ENCODE measurements around the gene ZBP1.
"Not testable (repeated sequence)": the region's sequence is repeated elsewhere in the genome, so short reads cannot be mapped to it uniquely, and the experiment has no call there.

The ZBP1 gene

GRCh38 chr20:57633945-57634491 is 13.8 kb upstream of the ZBP1 start:
- DNase-seq (ENCODE audit: low read depth): peak; percentile 44
- no peak overlapping the region for H3K4me3 ChIP-seq (ENCODE audit: low read depth, low read length)
- no peak for TF ChIP-seq CTCF (IDR thresholded peaks at IDR 0.05; ENCODE audit: insufficient read depth, low read depth, low read length, missing control alignments)

GRCh38 chr20:57632286-57632685 is 12.1 kb upstream of the ZBP1 start:
- no peak for DNase-seq (ENCODE audit: low read depth)

DNA sequence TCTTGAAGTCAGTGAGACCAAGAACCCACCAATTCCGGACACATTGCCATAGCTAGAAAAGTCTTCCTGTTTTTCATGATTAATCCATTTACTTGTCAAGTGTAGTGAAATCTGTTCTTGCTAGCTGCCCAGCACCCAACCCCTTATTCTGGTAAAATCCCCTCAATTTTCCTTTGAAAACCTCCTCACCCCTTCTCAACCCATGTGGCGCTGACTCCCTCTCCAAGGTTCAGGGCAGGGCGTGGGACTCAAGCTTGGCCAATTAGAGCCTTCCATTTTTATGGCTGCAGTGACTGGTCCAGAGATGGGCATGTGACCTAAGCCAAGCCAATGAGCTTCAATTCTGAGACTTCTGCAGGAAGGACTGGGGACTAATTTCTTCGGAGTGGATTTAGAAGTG is 9.8 kb upstream of the ZBP1 start:
- no peak for DNase-seq (ENCODE audit: low read depth)
- no peak overlapping the region for H3K4me3 ChIP-seq (ENCODE audit: low read depth, low read length)
- TF ChIP-seq CTCF (IDR thresholded peaks at IDR 0.05; ENCODE audit: insufficient read depth, low read depth, low read length, missing control alignments): no peak

More at GRCh38 chr20:57632286-57632685, 12.1 kb upstream of the ZBP1 start:
- no peak for TF ChIP-seq CTCF (IDR thresholded peaks at IDR 0.05; ENCODE audit: insufficient read depth, low read depth, low read length, missing control alignments)
- H3K4me3 ChIP-seq (ENCODE audit: low read depth, low read length): no peak overlapping the region

DNA sequence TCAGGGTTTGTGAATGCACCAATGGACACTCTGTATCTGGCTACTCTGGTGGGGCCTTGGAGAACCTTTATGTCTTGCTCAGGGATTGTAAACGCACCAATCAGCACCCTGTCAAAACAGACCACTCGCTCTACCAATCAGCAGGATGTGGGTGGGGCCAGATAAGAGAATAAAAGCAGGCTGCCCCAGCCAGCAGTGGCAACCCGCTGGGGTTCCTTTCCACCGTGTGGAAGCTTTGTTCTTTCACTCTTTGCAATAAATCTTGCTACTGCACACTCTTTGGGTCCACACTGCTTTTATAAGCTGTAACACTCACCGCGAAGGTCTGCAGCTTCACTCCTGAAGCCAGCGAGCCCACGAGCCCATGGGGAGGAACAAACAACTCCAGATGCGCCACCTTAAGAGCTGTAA is 9.3 kb upstream of the ZBP1 start:
- DNase-seq (ENCODE audit: low read depth); H3K4me3 ChIP-seq (ENCODE audit: low read depth, low read length): not testable (repeated sequence)

- not testable (repeated sequence) for DNase-seq (ENCODE audit: low read depth); H3K4me3 ChIP-seq (ENCODE audit: low read depth, low read length)
Measured at GRCh38 chr20:57628962-57629308, 8.7 kb upstream of the ZBP1 start.

GRCh38 chr20:57628047-57628961 is 8.1 kb upstream of the ZBP1 start:
- no peak overlapping the region for H3K4me3 ChIP-seq (ENCODE audit: low read depth, low read length)
- no peak for TF ChIP-seq CTCF (IDR thresholded peaks at IDR 0.05; ENCODE audit: insufficient read depth, low read depth, low read length, missing control alignments)
- peak; percentile 26 for DNase-seq (ENCODE audit: low read depth)

GRCh38 chr20:57627339-57627738 is 7.1 kb upstream of the ZBP1 start:
- no peak for TF ChIP-seq CTCF (IDR thresholded peaks at IDR 0.05; ENCODE audit: insufficient read depth, low read depth, low read length, missing control alignments)
- no peak for DNase-seq (ENCODE audit: low read depth)
- no peak overlapping the region for H3K4me3 ChIP-seq (ENCODE audit: low read depth, low read length)

DNA sequence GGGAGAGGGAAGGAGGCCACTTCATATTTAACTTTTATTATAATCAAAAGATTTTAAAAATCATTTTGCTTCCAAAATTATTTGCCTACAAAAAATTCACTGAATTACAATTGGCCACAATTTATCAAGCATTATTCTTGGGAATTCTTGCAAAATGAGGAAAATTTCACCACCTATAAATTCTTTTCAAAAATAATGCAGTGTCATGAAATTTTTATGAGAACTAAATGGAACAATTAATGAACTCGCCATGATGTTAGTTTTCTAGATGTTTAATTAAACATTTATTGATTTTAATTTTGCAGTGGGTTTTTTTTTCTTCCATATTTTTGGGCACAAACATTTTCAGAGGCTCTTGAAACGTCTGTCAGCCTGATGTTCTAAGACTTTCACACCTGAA is 5.8 kb upstream of the ZBP1 start:
- H3K4me3 ChIP-seq (ENCODE audit: low read depth, low read length): no peak overlapping the region
- DNase-seq (ENCODE audit: low read depth): no peak
- TF ChIP-seq CTCF (IDR thresholded peaks at IDR 0.05; ENCODE audit: insufficient read depth, low read depth, low read length, missing control alignments): no peak

Data from GM12865 (cell line).